OCI-LY7 (cell line): ENCODE results near the gene ABCC3. TPM values are rescaled to one million over a fixed set of nuclear protein-coding genes. Genes with fewer than 3 reads are reported as not detected.

Experiments
- BruUV-seq: library from RNA; stranded (reverse); fragments of 400-500 nt; replicated peaks from 2 replicates; lab custom pipeline; 2021; lab: Mats Ljungman, UMichigan
- CTCF ChIA-PET: fragments of 300-600 bp; sonication (Branson Sonifier 250); formaldehyde crosslinking; loops from one replicate; lab custom pipeline; 2022; ENCODE audit warnings: antibody characterized with exemption; ENCODE audit not compliant: unreplicated experiment; lab: Charles Lee
- POLR2A ChIA-PET: fragments of 300-600 bp; sonication (Branson Sonifier 250); formaldehyde crosslinking; loops from one replicate; lab custom pipeline; 2022; ENCODE audit warnings: antibody characterized with exemption; lab: Charles Lee
- DNase-seq: peaks from one replicate; pipeline ENCODE4 v3.0.0-alpha.2; 2015; ENCODE audit warnings: low spot score
- H2AFZ ChIP-seq: fragments of 200-600 bp; sonication (generic), shearing (Covaris generic); 2 replicates; pipeline ENCODE4 v1.6.1; 2014; ENCODE audit warnings: mild to moderate bottlenecking, antibody characterized with exemption, low read length, moderate library complexity
- H3K27ac ChIP-seq: fragments of 200-600 bp; sonication (generic); 2 replicates; pipeline ENCODE4 v1.5.1; 2014; ENCODE audit warnings: mixed run types, low read depth, mild to moderate bottlenecking, moderate library complexity, low read length, inconsistent platforms; ENCODE audit not compliant: poor library complexity, severe bottlenecking
- H3K36me3 ChIP-seq: fragments of 200-600 bp; sonication (generic); 2 replicates; pipeline ENCODE4 v1.6.1; 2014; ENCODE audit warnings: mild to moderate bottlenecking, antibody characterized with exemption, low read length, moderate library complexity, mixed read lengths; ENCODE audit not compliant: insufficient read depth
- H3K4me1 ChIP-seq: fragments of 200-600 bp; sonication (generic); 2 replicates; pipeline ENCODE4 v1.5.1; 2014; ENCODE audit warnings: mild to moderate bottlenecking, low read length; ENCODE audit not compliant: insufficient read depth, poor library complexity, severe bottlenecking
- H3K4me2 ChIP-seq: fragments of 200-600 bp; sonication (generic); 2 replicates; pipeline ENCODE4 v1.6.1; 2014; ENCODE audit warnings: mild to moderate bottlenecking, low read length
- H3K4me3 ChIP-seq: fragments of 200-600 bp; sonication (generic); 2 replicates; pipeline ENCODE4 v1.5.1; 2014; ENCODE audit warnings: mild to moderate bottlenecking, low read depth, low read length; ENCODE audit not compliant: poor library complexity, severe bottlenecking
- H3K79me2 ChIP-seq: fragments of 200-600 bp; sonication (generic); 2 replicates; pipeline ENCODE4 v1.6.1; 2016; ENCODE audit warnings: low read depth, mild to moderate bottlenecking, low read length, moderate library complexity, mixed read lengths; ENCODE audit not compliant: insufficient read depth
- H3K9me2 ChIP-seq: fragments of 200-600 bp; sonication (generic); 2 replicates; pipeline ENCODE4 v1.6.1; 2016; ENCODE audit warnings: mild to moderate bottlenecking, low read length, mixed read lengths; ENCODE audit not compliant: insufficient read depth
- H3K9me3 ChIP-seq: fragments of 200-600 bp; sonication (generic); 2 replicates; pipeline ENCODE4 v1.6.1; 2014; ENCODE audit warnings: mild to moderate bottlenecking, mixed run types, low read length, mixed read lengths
- H4K20me1 ChIP-seq: fragments of 200-600 bp; sonication (generic); 2 replicates; pipeline ENCODE4 v1.6.1; 2014; ENCODE audit warnings: mild to moderate bottlenecking, antibody characterized with exemption, low read length, moderate library complexity, mixed read lengths; ENCODE audit not compliant: insufficient read depth
- EZH2phosphoT487 ChIP-seq: fragments of 200-600 bp; sonication (generic); IDR thresholded peaks from 2 replicates; pipeline ENCODE4 v1.6.1; 2018; ENCODE audit warnings: low read depth, borderline replicate concordance, mild to moderate bottlenecking, mixed run types, antibody characterized with exemption, low read length, moderate library complexity, mixed read lengths
- intact Hi-C: fragments of 100-400 bp; cut with micrococcal nuclease; formaldehyde crosslinking; loops from one replicate; pipeline ENCODE4 v1.10.0; 2022; ENCODE audit not compliant: unreplicated experiment
- total RNA-seq, 2 experiments: library from RNA; depleted of rRNA in 1 of 2; stranded (reverse); fragments of >200 nt in 1 of 2; shearing (Covaris generic) in 1 of 2; gene quantifications; 2 replicates each; pipeline ENCODE4 v1.2.3, GENCODE V29; 2014 to 2022
- TF ChIP-seq, protein P1 (sequence below): fragments of 200-600 bp; sonication (generic); conservative IDR thresholded peaks from 2 replicates; pipeline ENCODE4 v1.5.1; 2014; ENCODE audit warnings: mild to moderate bottlenecking, antibody characterized with exemption, low read length, moderate library complexity, mixed read lengths

ABCC3 gene
- total RNA-seq, 2 experiments from 2014 or later = not detected

DNA sequence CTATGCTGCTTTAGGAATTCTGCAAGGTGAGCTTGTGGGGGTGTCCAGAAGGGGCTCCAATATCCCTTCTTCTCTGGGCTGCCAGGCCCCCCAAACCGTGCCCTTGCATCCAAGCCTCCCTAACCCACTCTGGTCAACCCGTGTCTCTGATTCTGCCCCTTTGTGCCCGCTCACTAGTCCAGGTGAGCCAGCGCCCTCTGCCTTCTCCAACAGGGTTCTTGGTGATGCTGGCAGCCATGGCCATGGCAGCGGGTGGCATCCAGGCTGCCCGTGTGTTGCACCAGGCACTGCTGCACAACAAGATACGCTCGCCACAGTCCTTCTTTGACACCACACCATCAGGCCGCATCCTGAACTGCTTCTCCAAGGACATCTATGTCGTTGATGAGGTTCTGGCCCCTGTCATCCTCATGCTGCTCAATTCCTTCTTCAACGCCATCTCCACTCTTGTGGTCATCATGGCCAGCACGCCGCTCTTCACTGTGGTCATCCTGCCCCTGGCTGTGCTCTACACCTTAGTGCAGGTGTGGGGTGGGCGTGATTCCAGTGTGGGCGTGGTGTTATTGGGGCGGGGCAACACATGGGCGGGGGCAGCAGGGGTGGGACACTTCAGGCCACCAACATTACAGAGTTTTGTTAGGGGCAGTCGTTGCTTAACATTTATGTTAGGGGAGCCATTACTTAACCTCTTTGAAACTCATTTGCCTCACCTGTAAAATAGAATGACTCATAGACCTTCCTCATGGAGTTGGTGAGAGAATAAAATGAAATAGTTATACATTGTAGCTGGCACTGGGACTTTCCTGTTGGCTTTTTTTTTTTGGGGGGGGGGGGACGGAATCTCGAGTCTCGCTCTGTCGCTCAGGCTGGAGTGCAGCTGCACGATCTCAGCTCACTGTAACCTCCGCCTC, 41.6 kb downstream of the ABCC3 start:
- Histone ChIP-seq H3K9me2 (no peaks in the 10 kb centered on the region), H3K79me2 (no peaks in the 10 kb centered on the region), H3K27ac (no peak overlapping the region), H3K4me1 (no peaks in the 10 kb centered on the region), H3K36me3 (no peaks in the 10 kb centered on the region), H3K4me3 (no peak overlapping the region), H3K9me3 (no peaks in the 10 kb centered on the region), H4K20me1 (no peaks in the 10 kb centered on the region), H2AFZ (no peak overlapping the region), H3K4me2 (no peak overlapping the region)
- DNase-seq = no peak
- no TSS peak for BruUV-seq
- ChIA-PET POLR2A (no interaction called here), CTCF (no interaction called here)
- intact Hi-C loops = no loop called here
- no peak for TF ChIP-seq EZH2phosphoT487
- TF ChIP-seq, protein P1, sequence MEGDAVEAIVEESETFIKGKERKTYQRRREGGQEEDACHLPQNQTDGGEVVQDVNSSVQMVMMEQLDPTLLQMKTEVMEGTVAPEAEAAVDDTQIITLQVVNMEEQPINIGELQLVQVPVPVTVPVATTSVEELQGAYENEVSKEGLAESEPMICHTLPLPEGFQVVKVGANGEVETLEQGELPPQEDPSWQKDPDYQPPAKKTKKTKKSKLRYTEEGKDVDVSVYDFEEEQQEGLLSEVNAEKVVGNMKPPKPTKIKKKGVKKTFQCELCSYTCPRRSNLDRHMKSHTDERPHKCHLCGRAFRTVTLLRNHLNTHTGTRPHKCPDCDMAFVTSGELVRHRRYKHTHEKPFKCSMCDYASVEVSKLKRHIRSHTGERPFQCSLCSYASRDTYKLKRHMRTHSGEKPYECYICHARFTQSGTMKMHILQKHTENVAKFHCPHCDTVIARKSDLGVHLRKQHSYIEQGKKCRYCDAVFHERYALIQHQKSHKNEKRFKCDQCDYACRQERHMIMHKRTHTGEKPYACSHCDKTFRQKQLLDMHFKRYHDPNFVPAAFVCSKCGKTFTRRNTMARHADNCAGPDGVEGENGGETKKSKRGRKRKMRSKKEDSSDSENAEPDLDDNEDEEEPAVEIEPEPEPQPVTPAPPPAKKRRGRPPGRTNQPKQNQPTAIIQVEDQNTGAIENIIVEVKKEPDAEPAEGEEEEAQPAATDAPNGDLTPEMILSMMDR = no peak

DNA sequence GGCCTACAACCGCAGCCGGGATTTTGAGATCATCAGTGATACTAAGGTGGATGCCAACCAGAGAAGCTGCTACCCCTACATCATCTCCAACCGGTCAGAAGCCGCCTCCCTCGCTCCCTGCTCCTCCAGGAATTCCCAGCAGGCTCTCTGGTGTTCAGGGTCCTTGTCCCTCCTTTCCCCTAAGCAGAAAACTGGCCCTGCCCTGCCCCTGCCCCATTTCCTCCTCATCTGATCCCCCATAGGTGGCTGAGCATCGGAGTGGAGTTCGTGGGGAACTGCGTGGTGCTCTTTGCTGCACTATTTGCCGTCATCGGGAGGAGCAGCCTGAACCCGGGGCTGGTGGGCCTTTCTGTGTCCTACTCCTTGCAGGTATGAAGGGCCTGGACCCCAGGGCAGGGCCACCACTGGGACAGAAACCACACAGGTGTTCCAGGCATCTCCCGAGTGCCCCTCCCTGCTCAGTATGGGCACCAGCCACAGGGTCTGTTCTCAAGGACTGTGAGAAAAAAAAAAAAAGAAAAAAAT, 43.2 kb downstream of the ABCC3 start:
- no TSS peak for BruUV-seq

More for the DNA sequence above, 43.2 kb downstream of the ABCC3 start:
- no peaks in the 10 kb centered on the region for H3K9me2 ChIP-seq
- POLR2A ChIA-PET = no interaction called here
- H3K4me1 ChIP-seq = no peaks in the 10 kb centered on the region
- no peak overlapping the region for H3K4me2 ChIP-seq
- H3K36me3 ChIP-seq = no peaks in the 10 kb centered on the region
- CTCF ChIA-PET = no interaction called here
- H3K9me3 ChIP-seq = no peaks in the 10 kb centered on the region
- no peaks in the 10 kb centered on the region for H4K20me1 ChIP-seq
- H3K4me3 ChIP-seq = no peak overlapping the region
- no peaks in the 10 kb centered on the region for H3K79me2 ChIP-seq
- intact Hi-C loops = no loop called here
- TF ChIP-seq, protein P1 = no peak
- TF ChIP-seq EZH2phosphoT487 = no peak
- H2AFZ ChIP-seq = no peak overlapping the region
- H3K27ac ChIP-seq = no peak overlapping the region
- no peak for DNase-seq
